Neural cell (in vitro differentiated cells): ENCODE measurements around the gene PHF21B. TPM values are rescaled to one million over a fixed set of nuclear protein-coding genes. Genes with fewer than 3 reads are reported as not detected.

Experiments
- H2AFZ ChIP-seq: fragments of 200-600, 300-800 bp; sonication (generic), shearing (Covaris generic); 2 replicates; pipeline ENCODE4 v1.6.0; 2014; ENCODE audit warnings: low read depth, mild to moderate bottlenecking, antibody characterized with exemption, low read length, moderate library complexity
- H3F3A ChIP-seq: fragments of 200-600 bp; shearing (Covaris generic); 2 replicates; pipeline ENCODE4 v1.6.1; 2016; ENCODE audit warnings: mild to moderate bottlenecking, moderate library complexity, mixed read lengths, antibody characterized with exemption, low read length; ENCODE audit not compliant: insufficient read depth, poor library complexity, severe bottlenecking
- H3K27ac ChIP-seq: fragments of 200-600, 300-800 bp; sonication (generic), shearing (Covaris generic); 2 replicates; pipeline ENCODE4 v1.5.1; 2014; ENCODE audit warnings: mild to moderate bottlenecking, low read length, moderate library complexity
- H3K27me3 ChIP-seq: fragments of 300-800, 200-600 bp; sonication (generic), shearing (Covaris generic); 2 replicates; pipeline ENCODE4 v1.6.0; 2014; ENCODE audit warnings: mild to moderate bottlenecking, low read depth, low read length, moderate library complexity; ENCODE audit not compliant: insufficient read depth
- H3K36me3 ChIP-seq: fragments of 300-800, 200-600 bp; sonication (generic), shearing (Covaris generic); 2 replicates; pipeline ENCODE4 v1.5.1; 2014; ENCODE audit warnings: mild to moderate bottlenecking, antibody characterized with exemption, low read length, moderate library complexity; ENCODE audit not compliant: insufficient read depth
- H3K4me2 ChIP-seq: fragments of 300-800, 200-600 bp; sonication (generic), shearing (Covaris generic); 2 replicates; pipeline ENCODE4 v1.6.0; 2014; ENCODE audit warnings: mild to moderate bottlenecking, low read length
- H3K4me3 ChIP-seq: fragments of 300-800, 200-600 bp; sonication (generic), shearing (Covaris generic); 2 replicates; pipeline ENCODE4 v1.5.1; 2014; ENCODE audit warnings: mild to moderate bottlenecking, low read length, moderate library complexity
- H3K79me2 ChIP-seq: fragments of 200-600 bp; shearing (Covaris generic); replicated peaks from 2 replicates; pipeline ENCODE4 v1.6.0; 2014; ENCODE audit warnings: mild to moderate bottlenecking, low read length, moderate library complexity; ENCODE audit not compliant: insufficient read depth
- H3K9ac ChIP-seq: fragments of 300-800, 200-600 bp; sonication (generic), shearing (Covaris generic); 2 replicates; pipeline ENCODE4 v1.6.1; 2016; ENCODE audit warnings: mild to moderate bottlenecking, low read length, mixed read lengths
- H3K9me2 ChIP-seq: fragments of 200-600 bp; shearing (Covaris generic); 2 replicates; pipeline ENCODE4 v1.6.1; 2016; ENCODE audit warnings: mild to moderate bottlenecking, low read length, mixed read lengths; ENCODE audit not compliant: insufficient read depth
- H3K9me3 ChIP-seq: fragments of 200-600, 300-800 bp; sonication (generic), shearing (Covaris generic); 2 replicates; pipeline ENCODE4 v1.6.1; 2016; ENCODE audit warnings: mild to moderate bottlenecking, mixed run types, low read length, moderate library complexity, mixed read lengths
- H4K20me1 ChIP-seq: fragments of 200-600 bp; shearing (Covaris generic); 2 replicates; pipeline ENCODE4 v1.6.1; 2016; ENCODE audit warnings: mild to moderate bottlenecking, mixed run types; ENCODE audit not compliant: insufficient read depth
- EP300 ChIP-seq: fragments of 450-650 bp; conservative IDR thresholded peaks from 2 replicates; pipeline ENCODE4 v1.6.1; 2014; ENCODE audit warnings: antibody characterized with exemption, mild to moderate bottlenecking, moderate library complexity; ENCODE audit not compliant: poor library complexity, severe bottlenecking
- EZH2 ChIP-seq: fragments of 200-600, 300-800 bp; shearing (Covaris generic), sonication (generic); IDR thresholded peaks from 2 replicates; pipeline ENCODE4 v1.6.1; 2014; ENCODE audit warnings: antibody characterized with exemption, low read length, borderline replicate concordance, mild to moderate bottlenecking; ENCODE audit not compliant: insufficient read depth, poor library complexity, severe bottlenecking
- MXI1 ChIP-seq: fragments of 450-650 bp; conservative IDR thresholded peaks from 2 replicates; pipeline ENCODE4 v1.6.1; 2014; ENCODE audit warnings: antibody characterized with exemption, mild to moderate bottlenecking; ENCODE audit not compliant: poor library complexity, severe bottlenecking
- POLR2AphosphoS5 ChIP-seq: IDR thresholded peaks from 2 replicates; pipeline ENCODE4 v1.6.1; 2012
- RAD21 ChIP-seq: fragments of 450-650 bp; conservative IDR thresholded peaks from 2 replicates; pipeline ENCODE4 v1.6.1; 2014; ENCODE audit warnings: antibody characterized with exemption, mild to moderate bottlenecking, moderate library complexity
- REST ChIP-seq: IDR thresholded peaks from 2 replicates; pipeline ENCODE4 v1.6.1; 2012; ENCODE audit warnings: borderline replicate concordance
- SMC3 ChIP-seq: fragments of 450-650 bp; conservative IDR thresholded peaks from 2 replicates; pipeline ENCODE4 v1.6.1; 2014; ENCODE audit warnings: antibody characterized with exemption, mild to moderate bottlenecking, moderate library complexity; ENCODE audit not compliant: poor library complexity
- TAF1 ChIP-seq: IDR thresholded peaks from 2 replicates; pipeline ENCODE4 v1.6.1; 2012; ENCODE audit warnings: low read depth
- polyA plus RNA-seq: library from polyadenylated mRNA; depleted of rRNA; stranded (reverse); fragments of >200 nt; gene quantifications from 2 replicates; pipeline ENCODE4 v1.2.3, GENCODE V29; 2014
- TF ChIP-seq, protein P1 (sequence below): fragments of 450-650 bp; IDR thresholded peaks from 2 replicates; pipeline ENCODE4 v1.5.1; 2014; ENCODE audit warnings: antibody characterized with exemption, mild to moderate bottlenecking, moderate library complexity; ENCODE audit not compliant: poor library complexity, severe bottlenecking

Gene PHF21B
- polyA plus RNA-seq, 1 donor from 2014 or later = 49.5 TPM

DNA sequence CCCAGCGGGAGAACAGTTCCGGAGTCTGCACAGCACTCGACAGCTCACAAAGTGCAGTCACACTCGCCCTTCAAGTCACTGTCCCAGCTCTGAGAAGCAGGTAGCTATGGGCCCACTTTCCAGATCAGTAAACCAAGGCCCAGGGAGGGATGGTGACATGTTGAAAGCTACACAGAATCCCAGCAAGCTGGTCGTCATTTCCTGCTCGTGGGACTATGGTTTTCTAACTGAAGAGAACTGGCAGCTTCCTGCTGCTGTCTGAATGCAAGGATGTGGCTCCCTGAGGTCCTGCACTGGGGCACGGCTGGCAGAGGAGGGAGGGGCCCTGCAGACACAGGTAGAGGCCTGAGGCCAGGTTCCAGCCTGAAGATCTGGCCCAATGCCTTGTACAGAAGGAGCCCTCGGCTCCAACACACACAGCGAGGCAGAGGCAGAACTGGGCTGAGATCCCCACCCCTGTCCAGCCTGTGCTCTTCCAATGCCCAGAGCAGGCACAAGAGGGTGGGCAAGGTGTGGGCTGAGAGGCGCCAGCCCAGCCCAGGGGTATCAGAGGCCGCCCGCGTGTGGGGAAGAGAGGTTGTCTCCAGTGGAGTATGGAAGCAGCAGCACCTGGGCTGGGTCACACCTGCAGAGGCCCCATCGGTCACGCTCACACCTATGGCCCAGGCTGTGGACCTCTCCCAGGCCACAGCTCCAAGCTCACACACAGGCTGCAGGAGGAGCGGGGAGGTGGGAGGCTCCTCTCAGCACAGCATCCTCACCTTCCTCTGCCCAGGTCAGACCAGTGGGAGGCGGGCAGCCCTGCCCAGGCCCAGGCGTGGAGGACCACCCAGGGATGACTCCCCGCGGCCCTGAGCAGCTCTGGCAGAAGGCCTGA is 119.2 kb downstream of the PHF21B start:
- H3K79me2 ChIP-seq = no peaks in the 10 kb centered on the region
- no peak overlapping the region for H3K9ac ChIP-seq
- peaks cover 7% of the 10 kb centered on the region for H3K36me3 ChIP-seq
- no peaks in the 10 kb centered on the region for H3K9me3 ChIP-seq
- H4K20me1 ChIP-seq = no peaks in the 10 kb centered on the region
- no peaks in the 10 kb centered on the region for H3F3A ChIP-seq
- no peaks in the 10 kb centered on the region for H3K9me2 ChIP-seq
- H3K4me2 ChIP-seq = no peak overlapping the region
- no peak overlapping the region for H2AFZ ChIP-seq
- TF ChIP-seq RAD21 = no peak
- TF ChIP-seq REST = no peak
- H3K27me3 ChIP-seq = no peaks in the 10 kb centered on the region
- H3K27ac ChIP-seq = no peak overlapping the region
- H3K4me3 ChIP-seq = no peak overlapping the region

DNA sequence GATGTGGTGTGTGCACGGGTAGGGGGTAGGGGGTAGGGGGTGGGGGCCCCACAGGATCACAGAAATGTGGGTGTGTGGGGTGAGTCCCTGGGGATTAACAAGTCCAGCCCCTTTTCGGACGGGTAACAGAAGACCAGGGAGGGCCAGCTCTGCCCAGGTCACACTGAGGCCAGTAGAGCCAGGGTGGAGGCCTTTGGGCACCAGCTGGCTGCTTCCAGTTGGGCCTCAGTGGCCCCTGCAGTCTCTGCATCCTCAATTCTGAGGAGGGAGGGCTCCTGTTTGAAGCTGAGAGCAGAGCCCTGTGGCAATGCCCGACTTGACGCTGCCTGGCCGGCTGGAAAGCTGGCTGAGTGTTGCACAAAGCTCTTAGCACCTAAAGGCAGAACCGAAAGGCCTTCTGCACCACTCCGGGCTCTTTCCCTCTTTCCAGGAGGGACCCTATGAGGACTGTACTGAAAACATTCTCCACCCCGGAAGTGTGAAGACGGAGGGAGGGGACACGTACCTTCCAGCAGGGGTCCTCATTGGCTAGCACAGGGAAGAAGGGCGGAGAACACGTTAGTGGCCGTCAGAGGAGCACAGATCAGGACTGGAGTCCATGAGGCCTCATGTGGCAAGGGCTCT is 120.4 kb downstream of the PHF21B start:
- H3K27ac ChIP-seq = no peak overlapping the region
- peaks cover 7% of the 10 kb centered on the region for H3K36me3 ChIP-seq
- no peak overlapping the region for H2AFZ ChIP-seq

More for the DNA sequence above, 120.4 kb downstream of the PHF21B start:
- Histone ChIP-seq H3F3A (no peaks in the 10 kb centered on the region), H3K79me2 (no peaks in the 10 kb centered on the region), H3K4me3 (no peak overlapping the region), H3K9me3 (no peaks in the 10 kb centered on the region), H3K4me2 (no peak overlapping the region), H4K20me1 (no peaks in the 10 kb centered on the region), H3K9ac (no peak overlapping the region), H3K9me2 (no peaks in the 10 kb centered on the region), H3K27me3 (no peaks in the 10 kb centered on the region)
- TF ChIP-seq SMC3 (peak; percentile 25), TAF1 (no peak), RAD21 (peak; percentile 31), MXI1 (no peak), EZH2 (no peak), REST (no peak), POLR2AphosphoS5 (no peak), EP300 (no peak)
- TF ChIP-seq, protein P1, sequence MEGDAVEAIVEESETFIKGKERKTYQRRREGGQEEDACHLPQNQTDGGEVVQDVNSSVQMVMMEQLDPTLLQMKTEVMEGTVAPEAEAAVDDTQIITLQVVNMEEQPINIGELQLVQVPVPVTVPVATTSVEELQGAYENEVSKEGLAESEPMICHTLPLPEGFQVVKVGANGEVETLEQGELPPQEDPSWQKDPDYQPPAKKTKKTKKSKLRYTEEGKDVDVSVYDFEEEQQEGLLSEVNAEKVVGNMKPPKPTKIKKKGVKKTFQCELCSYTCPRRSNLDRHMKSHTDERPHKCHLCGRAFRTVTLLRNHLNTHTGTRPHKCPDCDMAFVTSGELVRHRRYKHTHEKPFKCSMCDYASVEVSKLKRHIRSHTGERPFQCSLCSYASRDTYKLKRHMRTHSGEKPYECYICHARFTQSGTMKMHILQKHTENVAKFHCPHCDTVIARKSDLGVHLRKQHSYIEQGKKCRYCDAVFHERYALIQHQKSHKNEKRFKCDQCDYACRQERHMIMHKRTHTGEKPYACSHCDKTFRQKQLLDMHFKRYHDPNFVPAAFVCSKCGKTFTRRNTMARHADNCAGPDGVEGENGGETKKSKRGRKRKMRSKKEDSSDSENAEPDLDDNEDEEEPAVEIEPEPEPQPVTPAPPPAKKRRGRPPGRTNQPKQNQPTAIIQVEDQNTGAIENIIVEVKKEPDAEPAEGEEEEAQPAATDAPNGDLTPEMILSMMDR = peak; percentile 30
